HEK293 (cell line): Measurements from ENCODE around the gene CCDC180.

Experiments used
- CTCF ChIA-PET: fragments of 350-600 bp; formaldehyde crosslinking; extraction: SDS; loops from one replicate; lab custom pipeline; 2021; ENCODE audit warnings: antibody characterized with exemption; lab: Yijun Ruan, JAX
- POLR2A ChIA-PET: fragments of 300-600 bp; formaldehyde crosslinking; extraction: SDS; loops from one replicate; lab custom pipeline; 2020; ENCODE audit warnings: antibody characterized with exemption, inconsistent platforms; lab: Yijun Ruan, JAX
- H3K27ac ChIP-seq: fragments of 200-500 bp; sonication (Bioruptor generic); 2 replicates; pipeline ENCODE4 v1.5.1; 2014; ENCODE audit warnings: low read depth, low read length, control low read depth, inconsistent platforms; ENCODE audit errors: extremely low read depth
- H3K36me3 ChIP-seq, 2 experiments: fragments of 200-500 bp in 1 of 2; sonication (Bioruptor generic) in 1 of 2; 1 replicate in 1 of 2; 2 replicates in 1 of 2; pipeline ENCODE4 v1.5.1; 2014 to 2017; ENCODE audit warnings: inconsistent platforms in 2 of 2, low read length in 2 of 2; ENCODE audit not compliant: control insufficient read depth in 2 of 2, insufficient read depth in 1 of 2
- H3K4me1 ChIP-seq: fragments of 200-500 bp; sonication (Bioruptor generic); 2 replicates; pipeline ENCODE4 v1.5.1; 2014; ENCODE audit warnings: mild to moderate bottlenecking, low read length, inconsistent platforms; ENCODE audit not compliant: control insufficient read depth, insufficient read depth
- H3K4me3 ChIP-seq: 2 replicates; pipeline ENCODE4 v1.5.1; 2011; ENCODE audit warnings: low read depth, mild to moderate bottlenecking, control low read depth, low read length, moderate library complexity
- H3K9me3 ChIP-seq: fragments of 200-500 bp; sonication (Bioruptor generic); 2 replicates; pipeline ENCODE4 v1.5.1; 2014; ENCODE audit warnings: low read depth, low read length, inconsistent platforms; ENCODE audit not compliant: control insufficient read depth, insufficient read depth
- AEBP2 ChIP-seq: fragments of 450-650 bp; formaldehyde crosslinking; IDR thresholded peaks from 2 replicates; pipeline ENCODE4 v1.5.1; 2016; ENCODE audit warnings: missing biosample characterization, missing genetic modification characterization, borderline replicate concordance
- EGR2 ChIP-seq: fragments of 450-650 bp; formaldehyde crosslinking; IDR thresholded peaks from 2 replicates; pipeline ENCODE4 v1.5.1; 2016; ENCODE audit warnings: low read depth, missing biosample characterization, missing genetic modification characterization
- IKZF3 ChIP-seq: fragments of 450-650 bp; IDR thresholded peaks from 2 replicates; pipeline ENCODE4 v1.5.0; 2018; ENCODE audit warnings: missing biosample characterization, mild to moderate bottlenecking, missing genetic modification characterization, moderate library complexity
- MYNN ChIP-seq: fragments of 450-650 bp; formaldehyde crosslinking; IDR thresholded peaks from 2 replicates; pipeline ENCODE4 v1.5.1; 2016; ENCODE audit warnings: missing biosample characterization, missing genetic modification characterization, borderline replicate concordance
- PATZ1 ChIP-seq: fragments of 450-650 bp; formaldehyde crosslinking; IDR thresholded peaks from 2 replicates; pipeline ENCODE4 v1.5.1; 2016; ENCODE audit warnings: missing biosample characterization, missing genetic modification characterization
- REPIN1 ChIP-seq: fragments of 450-650 bp; formaldehyde crosslinking; IDR thresholded peaks from 2 replicates; pipeline ENCODE4 v1.5.1; 2017; ENCODE audit warnings: missing biosample characterization, missing genetic modification characterization, low read depth
- SCRT2 ChIP-seq: fragments of 450-650 bp; formaldehyde crosslinking; IDR thresholded peaks from 2 replicates; pipeline ENCODE4 v1.5.1; 2016; ENCODE audit warnings: missing biosample characterization, missing genetic modification characterization
- ZBTB44 ChIP-seq: fragments of 450-650 bp; IDR thresholded peaks from 2 replicates; pipeline ENCODE4 v1.5.1; 2018; ENCODE audit warnings: missing biosample characterization, mild to moderate bottlenecking, missing genetic modification characterization
- ZFHX2 ChIP-seq: fragments of 450-650 bp; formaldehyde crosslinking; conservative IDR thresholded peaks from 2 replicates; pipeline ENCODE4 v1.5.1; 2016; ENCODE audit warnings: missing biosample characterization, missing genetic modification characterization
- ZNF155 ChIP-seq: fragments of 450-650 bp; formaldehyde crosslinking; IDR thresholded peaks from 2 replicates; pipeline ENCODE4 v1.5.1; 2016; ENCODE audit warnings: missing biosample characterization, missing genetic modification characterization
- ZNF16 ChIP-seq: fragments of 450-650 bp; formaldehyde crosslinking; IDR thresholded peaks from 2 replicates; pipeline ENCODE4 v1.5.1; 2016; ENCODE audit warnings: low read depth, missing biosample characterization, missing genetic modification characterization
- ZNF37A ChIP-seq: fragments of 450-650 bp; IDR thresholded peaks from 2 replicates; pipeline ENCODE4 v1.5.1; 2018; ENCODE audit warnings: missing biosample characterization, missing genetic modification characterization
- ZNF623 ChIP-seq: fragments of 450-650 bp; formaldehyde crosslinking; IDR thresholded peaks from 2 replicates; pipeline ENCODE4 v1.5.1; 2016; ENCODE audit warnings: missing biosample characterization, missing genetic modification characterization
- ZNF658 ChIP-seq: fragments of 450-650 bp; formaldehyde crosslinking; IDR thresholded peaks from 2 replicates; pipeline ENCODE4; 2016; ENCODE audit warnings: missing biosample characterization, missing genetic modification characterization
- ZNF670 ChIP-seq: fragments of 450-650 bp; formaldehyde crosslinking; IDR thresholded peaks from 2 replicates; pipeline ENCODE4 v1.5.1; 2016; ENCODE audit warnings: missing biosample characterization, missing genetic modification characterization, low read depth
- ZNF777 ChIP-seq: fragments of 450-650 bp; formaldehyde crosslinking; IDR thresholded peaks from 2 replicates; pipeline ENCODE4 v1.5.1; 2017; ENCODE audit warnings: missing biosample characterization, missing genetic modification characterization, borderline replicate concordance

CCDC180 gene

GRCh38 chr9:97312556-97312955, 5.1 kb downstream of the CCDC180 start:
- TF ChIP-seq SCRT2 = no peak
- no peak for TF ChIP-seq ZBTB44 (tag by site-specific recombination)
- no peak for TF ChIP-seq ZNF16 (tag by site-specific recombination)
- no peak for TF ChIP-seq ZNF623
- no peak for TF ChIP-seq PATZ1 (tag by site-specific recombination)
- TF ChIP-seq AEBP2 (tag by site-specific recombination) = no peak
- TF ChIP-seq ZNF37A = no peak
- TF ChIP-seq EGR2 = no peak
- H3K9me3 ChIP-seq = no peaks in the 10 kb centered on the region
- H3K4me3 ChIP-seq = no peak overlapping the region
- ChIA-PET CTCF (interaction anchor here (0.5 kb wide), 1 partner anchor 845 kb away, joined by 3 read pairs; no protein-coding TSS in a partner anchor), POLR2A (interaction anchor here (0.6 kb wide), 1 partner anchor 134 kb away, joined by 5 read pairs; no protein-coding TSS in a partner anchor)
- H3K36me3 ChIP-seq = peaks cover 0 to 20% of the 10 kb centered on the region in 2 experiments; a peak in 1 of 3 replicates
- no peaks in the 10 kb centered on the region for H3K4me1 ChIP-seq
- no peak overlapping the region for H3K27ac ChIP-seq

DNA sequence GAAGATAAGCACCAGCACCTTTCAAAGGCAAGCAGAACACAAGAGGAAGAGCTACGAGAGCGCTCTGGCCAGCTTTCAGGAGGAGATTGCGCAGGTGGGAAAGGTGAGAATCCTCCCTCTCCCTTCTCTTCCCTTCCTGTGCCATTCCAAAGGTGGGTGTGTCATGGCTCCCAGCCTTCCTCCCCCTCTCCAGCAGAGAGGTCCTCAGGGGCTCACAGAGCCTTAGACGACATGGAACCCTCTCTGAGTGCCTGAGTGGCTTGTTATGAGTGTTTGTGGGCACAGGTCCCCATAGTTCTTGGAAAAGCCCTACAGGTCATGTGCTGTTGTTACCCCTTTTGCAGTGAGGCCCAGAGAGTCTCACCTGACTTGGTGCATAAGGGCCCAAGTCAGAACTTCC, 5.8 kb downstream of the CCDC180 start:
- POLR2A ChIA-PET = no interaction called here
- Histone ChIP-seq H3K4me3 (no peak overlapping the region), H3K27ac (no peak overlapping the region), H3K9me3 (no peaks in the 10 kb centered on the region)
- TF ChIP-seq ZNF670 (tag by site-specific recombination) = no peak
- TF ChIP-seq AEBP2 (tag by site-specific recombination) = no peak
- TF ChIP-seq ZNF777 (tag by site-specific recombination) = no peak
- TF ChIP-seq REPIN1 (tag by site-specific recombination) = no peak
- no peak for TF ChIP-seq ZFHX2 (tag by site-specific recombination)
- TF ChIP-seq ZNF658 (tag by site-specific recombination) = no peak
- no peak for TF ChIP-seq ZNF155 (tag by site-specific recombination)
- TF ChIP-seq IKZF3 (tag by site-specific recombination) = no peak
- TF ChIP-seq, all 188 proteins: peak for 0
- peaks cover 0 to 20% of the 10 kb centered on the region in 2 experiments; a peak in 1 of 3 replicates for H3K36me3 ChIP-seq
- no peaks in the 10 kb centered on the region for H3K4me1 ChIP-seq
- CTCF ChIA-PET = interaction anchor here (0.7 kb wide), 1 partner anchor 9 kb away, joined by 3 read pairs; no protein-coding TSS in a partner anchor

- no peak overlapping the region for H3K4me3 ChIP-seq
- no peak overlapping the region for H3K27ac ChIP-seq
- no peak for TF ChIP-seq MYNN (tag by site-specific recombination)
- no peaks in the 10 kb centered on the region for H3K4me1 ChIP-seq
- ChIA-PET POLR2A (no interaction called here), CTCF (interaction anchor here (0.7 kb wide), 1 partner anchor 8 kb away, joined by 3 read pairs; no protein-coding TSS in a partner anchor)
- peaks cover 0 to 22% of the 10 kb centered on the region in 2 experiments; a peak in 1 of 3 replicates for H3K36me3 ChIP-seq
- H3K9me3 ChIP-seq = no peaks in the 10 kb centered on the region
These were observed 6.3 kb downstream of the CCDC180 start for GRCh38 chr9:97313746-97314145.
